SK-N-DZ (cell line): Measurements from ENCODE around the gene CREBRF.
"Not testable (repeated sequence)": the region's sequence is repeated elsewhere in the genome, so short reads cannot be mapped to it uniquely, and the experiment has no call there.

Experiments
- DNase-seq: peaks from one replicate; pipeline ENCODE4 v3.0.0-alpha.2; 2015; ENCODE audit warnings: low spot score

CREBRF gene

GRCh38 chr5:173035904-173036707, 20.0 kb upstream of the CREBRF start:
- DNase-seq = no peak

GRCh38 chr5:173039188-173039587, 17.0 kb upstream of the CREBRF start:
- no peak for DNase-seq

GRCh38 chr5:173039964-173040363, 16.2 kb upstream of the CREBRF start:
- no peak for DNase-seq

- no peak for DNase-seq
These were observed 14.0 kb upstream of the CREBRF start for GRCh38 chr5:173041881-173042762.

GRCh38 chr5:173042763-173043107, 13.4 kb upstream of the CREBRF start:
- no peak for DNase-seq

GRCh38 chr5:173045474-173045873, 10.7 kb upstream of the CREBRF start:
- DNase-seq = no peak

- not testable (repeated sequence) for DNase-seq
These were observed 8.9 kb upstream of the CREBRF start for GRCh38 chr5:173047096-173047837.

GRCh38 chr5:173047838-173048105, 8.4 kb upstream of the CREBRF start:
- no peak for DNase-seq

GRCh38 chr5:173050791-173051190, 5.4 kb upstream of the CREBRF start:
- DNase-seq = no peak

GRCh38 chr5:173051746-173052145, 4.4 kb upstream of the CREBRF start:
- DNase-seq = no peak

GRCh38 chr5:173053041-173053440, 3.1 kb upstream of the CREBRF start:
- DNase-seq = no peak

GRCh38 chr5:173055042-173055721, 970 bp upstream of the CREBRF start:
- no peak for DNase-seq

GRCh38 chr5:173055722-173055982, 500 bp upstream of the CREBRF start:
- no peak for DNase-seq

- no peak for DNase-seq
These were observed 570 bp downstream of the CREBRF start for GRCh38 chr5:173056783-173057061.

GRCh38 chr5:173057062-173057924, 1.1 kb downstream of the CREBRF start:
- peak; percentile 96 for DNase-seq

GRCh38 chr5:173062141-173062540, 6.0 kb downstream of the CREBRF start:
- no peak for DNase-seq

- DNase-seq = no peak
These were observed 9.0 kb downstream of the CREBRF start for GRCh38 chr5:173065155-173065554.

- no peak for DNase-seq
These were observed 13.5 kb downstream of the CREBRF start for GRCh38 chr5:173069671-173070070.

GRCh38 chr5:173075137-173075843, 19.1 kb downstream of the CREBRF start:
- no peak for DNase-seq

GRCh38 chr5:173075970-173076369, 19.8 kb downstream of the CREBRF start:
- no peak for DNase-seq

GRCh38 chr5:173076471-173076870, 20.3 kb downstream of the CREBRF start:
- not testable (repeated sequence) for DNase-seq
